SK-N-SH treated with all-trans-retinoic acid at 6 μM for 48 hours (cell line): ENCODE data around the gene ATXN2L.

Experiments
- ATAC-seq: fragments of 200-7000 bp; cut with Tn5 transposase; 3 replicates; pipeline ENCODE4 v1.9.1; 2020; ENCODE audit warnings: mild to moderate bottlenecking, moderate library complexity
- ARNTL ChIP-seq: fragments of 450-650 bp; formaldehyde crosslinking; IDR thresholded peaks from 2 replicates; pipeline ENCODE4 v1.5.0; 2020; ENCODE audit warnings: low read depth, mild to moderate bottlenecking, moderate library complexity, borderline replicate concordance
- BACH2 ChIP-seq: fragments of 250-450 bp; sonication (Bioruptor Pico); IDR thresholded peaks from 2 replicates; pipeline ENCODE4 v1.9.0; 2021; ENCODE audit warnings: mild to moderate bottlenecking, borderline replicate concordance
- CSDC2 ChIP-seq: fragments of 250-450 bp; sonication (Bioruptor Pico); IDR thresholded peaks from 2 replicates; pipeline ENCODE4 v1.5.0; 2020; ENCODE audit warnings: mild to moderate bottlenecking, moderate library complexity
- CSRNP3 ChIP-seq: fragments of 250-450 bp; sonication (Bioruptor Pico); IDR thresholded peaks from 2 replicates; pipeline ENCODE4 v1.5.1; 2021; ENCODE audit warnings: mild to moderate bottlenecking, moderate library complexity
- ESRRG ChIP-seq: fragments of 250-450 bp; sonication (Bioruptor Pico); IDR thresholded peaks from 2 replicates; pipeline ENCODE4 v1.6.1; 2021; ENCODE audit warnings: mild to moderate bottlenecking
- ISL1 ChIP-seq: fragments of 250-450 bp; sonication (Bioruptor Pico); IDR thresholded peaks from 2 replicates; pipeline ENCODE4 v2.1.2; 2022; ENCODE audit warnings: mild to moderate bottlenecking, moderate library complexity
- POU6F1 ChIP-seq: fragments of 250-450 bp; sonication (Bioruptor Pico); IDR thresholded peaks from 2 replicates; pipeline ENCODE4 v1.8.0; 2021; ENCODE audit warnings: low read depth, mild to moderate bottlenecking, moderate library complexity, borderline replicate concordance
- PPARA ChIP-seq: fragments of 250-450 bp; sonication (Bioruptor Pico); IDR thresholded peaks from 2 replicates; pipeline ENCODE4 v1.5.0; 2020; ENCODE audit warnings: mild to moderate bottlenecking, borderline replicate concordance
- RARB ChIP-seq: fragments of 250-450 bp; sonication (Bioruptor Pico); IDR thresholded peaks from 2 replicates; pipeline ENCODE4 v1.8.0; 2021; ENCODE audit warnings: mild to moderate bottlenecking, moderate library complexity
- SNAI2 ChIP-seq: fragments of 250-450 bp; sonication (Bioruptor Pico); IDR thresholded peaks from 2 replicates; pipeline ENCODE4 v1.5.0; 2020; ENCODE audit warnings: mild to moderate bottlenecking, moderate library complexity
- TCF4 ChIP-seq: fragments of 250-450 bp; sonication (Bioruptor Pico); IDR thresholded peaks from 2 replicates; pipeline ENCODE4 v1.8.0; 2021; ENCODE audit warnings: mild to moderate bottlenecking, moderate library complexity, borderline replicate concordance
- TOX ChIP-seq: fragments of 250-450 bp; sonication (Bioruptor Pico); IDR thresholded peaks from 2 replicates; pipeline ENCODE4 v1.8.0; 2021; ENCODE audit warnings: mild to moderate bottlenecking, moderate library complexity, borderline replicate concordance
- TSHZ2 ChIP-seq: fragments of 250-450 bp; sonication (Bioruptor Pico); IDR thresholded peaks from 2 replicates; pipeline ENCODE4 v1.5.0; 2020; ENCODE audit warnings: mild to moderate bottlenecking, moderate library complexity
- ZC3H10 ChIP-seq: fragments of 250-450 bp; sonication (Bioruptor Pico); IDR thresholded peaks from 2 replicates; pipeline ENCODE4 v1.5.1; 2021; ENCODE audit warnings: mild to moderate bottlenecking, moderate library complexity
- ZFP3 ChIP-seq: fragments of 250-450 bp; sonication (Bioruptor Pico); IDR thresholded peaks from 2 replicates; pipeline ENCODE4 v1.5.0; 2020; ENCODE audit warnings: mild to moderate bottlenecking, moderate library complexity
- ZFP30 ChIP-seq: fragments of 450-650 bp; formaldehyde crosslinking; IDR thresholded peaks from 2 replicates; pipeline ENCODE4 v1.5.0; 2022; ENCODE audit warnings: mild to moderate bottlenecking, moderate library complexity
- ZNF565 ChIP-seq: fragments of 450-650 bp; formaldehyde crosslinking; conservative IDR thresholded peaks from 2 replicates; pipeline ENCODE4 v1.5.0; 2020; ENCODE audit warnings: low read depth, mild to moderate bottlenecking, moderate library complexity
- ZNF70 ChIP-seq: fragments of 450-650 bp; formaldehyde crosslinking; IDR thresholded peaks from 2 replicates; pipeline ENCODE4 v1.5.0; 2020; ENCODE audit warnings: mild to moderate bottlenecking, moderate library complexity
- ZNF8 ChIP-seq: fragments of 450-650 bp; formaldehyde crosslinking; IDR thresholded peaks from 2 replicates; pipeline ENCODE4 v1.5.0; 2020; ENCODE audit warnings: mild to moderate bottlenecking, moderate library complexity
- TF ChIP-seq, protein P1 (sequence below): fragments of 250-450 bp; sonication (Bioruptor Pico); IDR thresholded peaks from 2 replicates; pipeline ENCODE4 v1.8.0; 2020; ENCODE audit warnings: mild to moderate bottlenecking, moderate library complexity, borderline replicate concordance

Gene ATXN2L

GRCh38 chr16:28821874-28822519 lies 802 bp upstream of the ATXN2L start:
- ATAC-seq: no peak
- TF ChIP-seq ZNF565: no peak
- no peak for TF ChIP-seq RARB
- TF ChIP-seq ESRRG (CRISPR knock-in tag): no peak
- no peak for TF ChIP-seq TCF4 (CRISPR knock-in tag)
- no peak for TF ChIP-seq TSHZ2
- no peak for TF ChIP-seq POU6F1 (CRISPR knock-in tag)
- no peak for TF ChIP-seq BACH2 (CRISPR knock-in tag)
- no peak for TF ChIP-seq ZC3H10 (CRISPR knock-in tag)
- TF ChIP-seq, protein P1, sequence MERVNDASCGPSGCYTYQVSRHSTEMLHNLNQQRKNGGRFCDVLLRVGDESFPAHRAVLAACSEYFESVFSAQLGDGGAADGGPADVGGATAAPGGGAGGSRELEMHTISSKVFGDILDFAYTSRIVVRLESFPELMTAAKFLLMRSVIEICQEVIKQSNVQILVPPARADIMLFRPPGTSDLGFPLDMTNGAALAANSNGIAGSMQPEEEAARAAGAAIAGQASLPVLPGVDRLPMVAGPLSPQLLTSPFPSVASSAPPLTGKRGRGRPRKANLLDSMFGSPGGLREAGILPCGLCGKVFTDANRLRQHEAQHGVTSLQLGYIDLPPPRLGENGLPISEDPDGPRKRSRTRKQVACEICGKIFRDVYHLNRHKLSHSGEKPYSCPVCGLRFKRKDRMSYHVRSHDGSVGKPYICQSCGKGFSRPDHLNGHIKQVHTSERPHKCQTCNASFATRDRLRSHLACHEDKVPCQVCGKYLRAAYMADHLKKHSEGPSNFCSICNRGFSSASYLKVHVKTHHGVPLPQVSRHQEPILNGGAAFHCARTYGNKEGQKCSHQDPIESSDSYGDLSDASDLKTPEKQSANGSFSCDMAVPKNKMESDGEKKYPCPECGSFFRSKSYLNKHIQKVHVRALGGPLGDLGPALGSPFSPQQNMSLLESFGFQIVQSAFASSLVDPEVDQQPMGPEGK (CRISPR knock-in tag): no peak
- no peak for TF ChIP-seq CSDC2
- no peak for TF ChIP-seq ARNTL
- no peak for TF ChIP-seq CSRNP3 (CRISPR knock-in tag)
- no peak for TF ChIP-seq SNAI2 (CRISPR knock-in tag)
- TF ChIP-seq ISL1 (CRISPR knock-in tag): no peak
- no peak for TF ChIP-seq ZFP3

GRCh38 chr16:28823291-28823872 lies 583 bp downstream of the ATXN2L start:
- peak; percentile 6 for ATAC-seq
- TF ChIP-seq ZNF70 (CRISPR knock-in tag) (no peak), ZC3H10 (CRISPR knock-in tag) (no peak), CSDC2 (no peak), ESRRG (CRISPR knock-in tag) (no peak), SNAI2 (CRISPR knock-in tag) (no peak), TCF4 (CRISPR knock-in tag) (no peak), RARB (no peak)

DNA sequence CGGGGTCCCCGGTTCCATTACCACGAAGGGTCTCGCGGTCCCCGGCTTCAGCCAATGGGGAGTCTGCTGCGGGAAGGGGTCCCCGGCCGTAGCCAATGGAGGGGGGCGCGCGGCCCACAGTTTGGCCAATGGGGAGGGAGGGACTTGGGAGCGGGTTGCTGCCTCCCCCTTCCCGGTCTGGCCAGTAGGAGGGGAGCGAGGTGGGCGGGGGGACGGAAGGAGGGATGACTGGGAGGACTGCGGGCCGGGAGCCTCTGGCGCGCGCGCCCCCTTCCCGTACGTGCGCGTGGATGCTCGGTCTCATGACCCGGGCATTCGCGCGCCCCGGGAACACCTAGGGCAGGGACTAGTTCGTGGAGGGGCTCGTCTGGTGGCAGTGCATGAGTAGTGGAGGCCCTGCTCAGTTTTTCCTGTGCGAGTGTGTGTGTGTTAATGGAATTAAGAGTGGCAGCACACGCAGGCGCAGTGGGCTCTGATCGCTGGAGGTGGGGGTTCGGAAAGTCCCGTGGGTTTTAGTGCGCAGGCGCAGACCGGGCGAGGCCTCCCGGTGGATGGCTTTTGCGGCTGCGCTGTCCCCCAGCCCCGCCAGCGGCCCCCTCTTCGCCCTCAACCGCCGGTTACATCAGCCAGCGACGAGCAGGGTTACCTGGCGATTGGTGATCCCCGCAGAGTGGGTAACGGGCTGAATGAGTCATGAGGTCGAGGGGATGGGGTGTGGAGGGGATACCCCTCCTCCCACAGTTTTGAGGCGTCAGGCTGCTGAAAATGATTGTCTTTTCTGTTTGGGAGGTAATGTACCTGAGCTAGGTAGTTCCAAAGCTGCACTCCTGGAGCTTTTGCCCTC lies 1.3 kb downstream of the ATXN2L start:
- peak; percentile 91 for ATAC-seq
- TF ChIP-seq ARNTL (no peak), ZNF70 (CRISPR knock-in tag) (no peak), RARB (no peak), ZFP30 (CRISPR knock-in tag) (no peak), TSHZ2 (no peak), CSRNP3 (CRISPR knock-in tag) (no peak), ZC3H10 (CRISPR knock-in tag) (no peak), TCF4 (CRISPR knock-in tag) (no peak), CSDC2 (no peak), POU6F1 (CRISPR knock-in tag) (no peak), ZFP3 (no peak), TOX (CRISPR knock-in tag) (no peak), ZNF565 (no peak), SNAI2 (CRISPR knock-in tag) (no peak), PPARA (CRISPR knock-in tag) (no peak), ZNF8 (no peak), ISL1 (CRISPR knock-in tag) (no peak)
